Measurements from ENCODE around the gene GRM7. TPM values are rescaled to one million over a fixed set of nuclear protein-coding genes. Genes with fewer than 3 reads are reported as not detected.

GRM7 gene
- total and polyA plus RNA-seq, 2 donors (not counting 1 experiment from before 2014, with no cell fraction given): not detected

- Histone ChIP-seq H4K20me1 (ENCODE audit: control insufficient read depth, extremely low read depth, insufficient read depth, low read length) (no peaks in the 10 kb centered on the region), H3K9me3 (ENCODE audit: control insufficient read depth, insufficient read depth, low read depth, low read length) (no peaks in the 10 kb centered on the region), H3K27ac (ENCODE audit: insufficient read depth, low read length) (no peak overlapping the region), H3K36me3 (ENCODE audit: control insufficient read depth, insufficient read depth, low read length) (no peaks in the 10 kb centered on the region), H3K9ac (ENCODE audit: insufficient read depth, low read length) (no peak overlapping the region), H3K4me1 (ENCODE audit: control insufficient read depth, extremely low read depth, insufficient read depth, low read length) (no peaks in the 10 kb centered on the region), H2AFZ (ENCODE audit: low read length) (no peak overlapping the region), H3K27me3 (ENCODE audit: control insufficient read depth, insufficient read depth, low read length) (no peaks in the 10 kb centered on the region), H3K79me2 (ENCODE audit: control insufficient read depth, insufficient read depth, low read length) (no peaks in the 10 kb centered on the region), H3K4me3 (replicated peaks in 1 of 4; ENCODE audit: control extremely low read depth in 1 of 4, insufficient read depth in 1 of 4, low read depth in 3 of 4, low read length in 4 of 4) (no peak overlapping the region), H3K4me2 (ENCODE audit: extremely low read depth, insufficient read depth, low read length) (no peak overlapping the region)
- TF ChIP-seq CTCF (conservative IDR thresholded peaks at IDR 0.05 in 1 of 2, IDR thresholded peaks at IDR 0.05 in 1 of 2; ENCODE audit: low read depth in 1 of 2, low read length in 2 of 2) (no peak), EZH2 (IDR thresholded peaks at IDR 0.05; ENCODE audit: low read length, missing control alignments) (no peak)
- DNase-seq (ENCODE audit: low read depth in 2 of 2): no peak
These were observed 201.8 kb downstream of the GRM7 start for GRCh38 chr3:7062714-7063113.

GRCh38 chr3:7070461-7070860 lies 209.5 kb downstream of the GRM7 start:
- TF ChIP-seq CTCF (conservative IDR thresholded peaks at IDR 0.05 in 1 of 2, IDR thresholded peaks at IDR 0.05 in 1 of 2; ENCODE audit: low read depth in 1 of 2, low read length in 2 of 2) (no peak), EZH2 (IDR thresholded peaks at IDR 0.05; ENCODE audit: low read length, missing control alignments) (no peak)
- DNase-seq (ENCODE audit: low read depth in 2 of 2): no peak
- Histone ChIP-seq H4K20me1 (ENCODE audit: control insufficient read depth, extremely low read depth, insufficient read depth, low read length) (no peaks in the 10 kb centered on the region), H2AFZ (ENCODE audit: low read length) (no peak overlapping the region), H3K4me3 (replicated peaks in 1 of 4; ENCODE audit: control extremely low read depth in 1 of 4, insufficient read depth in 1 of 4, low read depth in 3 of 4, low read length in 4 of 4) (no peak overlapping the region), H3K27me3 (ENCODE audit: control insufficient read depth, insufficient read depth, low read length) (no peaks in the 10 kb centered on the region), H3K79me2 (ENCODE audit: control insufficient read depth, insufficient read depth, low read length) (no peaks in the 10 kb centered on the region), H3K36me3 (ENCODE audit: control insufficient read depth, insufficient read depth, low read length) (no peaks in the 10 kb centered on the region), H3K27ac (ENCODE audit: insufficient read depth, low read length) (no peak overlapping the region), H3K4me2 (ENCODE audit: extremely low read depth, insufficient read depth, low read length) (no peak overlapping the region), H3K9me3 (ENCODE audit: control insufficient read depth, insufficient read depth, low read depth, low read length) (no peaks in the 10 kb centered on the region), H3K4me1 (ENCODE audit: control insufficient read depth, extremely low read depth, insufficient read depth, low read length) (no peaks in the 10 kb centered on the region), H3K9ac (ENCODE audit: insufficient read depth, low read length) (no peak overlapping the region)

GRCh38 chr3:7074217-7074616 lies 213.3 kb downstream of the GRM7 start:
- no peaks in the 10 kb centered on the region for H3K27me3 ChIP-seq (ENCODE audit: control insufficient read depth, insufficient read depth, low read length)
- no peak overlapping the region for H2AFZ ChIP-seq (ENCODE audit: low read length)
- no peak overlapping the region for H3K27ac ChIP-seq (ENCODE audit: insufficient read depth, low read length)
- H4K20me1 ChIP-seq (ENCODE audit: control insufficient read depth, extremely low read depth, insufficient read depth, low read length): no peaks in the 10 kb centered on the region
- no peak overlapping the region for H3K4me2 ChIP-seq (ENCODE audit: extremely low read depth, insufficient read depth, low read length)
- no peak for DNase-seq (ENCODE audit: low read depth in 2 of 2)
- no peak overlapping the region for H3K9ac ChIP-seq (ENCODE audit: insufficient read depth, low read length)
- no peaks in the 10 kb centered on the region for H3K79me2 ChIP-seq (ENCODE audit: control insufficient read depth, insufficient read depth, low read length)
- H3K4me3 ChIP-seq (replicated peaks in 1 of 4; ENCODE audit: control extremely low read depth in 1 of 4, insufficient read depth in 1 of 4, low read depth in 3 of 4, low read length in 4 of 4): no peak overlapping the region
- no peaks in the 10 kb centered on the region for H3K9me3 ChIP-seq (ENCODE audit: control insufficient read depth, insufficient read depth, low read depth, low read length)
- no peak for TF ChIP-seq EZH2 (IDR thresholded peaks at IDR 0.05; ENCODE audit: low read length, missing control alignments)
- no peak for TF ChIP-seq CTCF (conservative IDR thresholded peaks at IDR 0.05 in 1 of 2, IDR thresholded peaks at IDR 0.05 in 1 of 2; ENCODE audit: low read depth in 1 of 2, low read length in 2 of 2)
- no peaks in the 10 kb centered on the region for H3K4me1 ChIP-seq (ENCODE audit: control insufficient read depth, extremely low read depth, insufficient read depth, low read length)
- H3K36me3 ChIP-seq (ENCODE audit: control insufficient read depth, insufficient read depth, low read length): no peaks in the 10 kb centered on the region
